Parathyroid adenoma (tissue), 2 donors: Measurements from ENCODE around the gene LRRC39.
A peak's percentile ranks its signal among the peaks of the same experiment; 100 is the strongest.

Experiments
- H2AFZ ChIP-seq: fragments of 300-600 bp; sonication (generic); one replicate; pipeline ENCODE4 v1.7.0; 2017; ENCODE audit warnings: antibody characterized with exemption, mild to moderate bottlenecking
- H3K27ac ChIP-seq: fragments of 300-600 bp; sonication (generic); one replicate; pipeline ENCODE4 v1.7.0; 2017
- H3K27me3 ChIP-seq: fragments of 300-600 bp; sonication (generic); one replicate; pipeline ENCODE4 v1.7.0; 2017; ENCODE audit warnings: low read length; ENCODE audit not compliant: control insufficient read depth, insufficient read depth
- H3K36me3 ChIP-seq: fragments of 300-600 bp; sonication (generic); one replicate; pipeline ENCODE4 v1.7.0; 2017; ENCODE audit warnings: low read length; ENCODE audit not compliant: control insufficient read depth, insufficient read depth
- H3K4me1 ChIP-seq: fragments of 300-600 bp; sonication (generic); one replicate; pipeline ENCODE4 v1.7.0; 2017; ENCODE audit warnings: control low read depth
- H3K4me2 ChIP-seq: fragments of 300-600 bp; sonication (generic); one replicate; pipeline ENCODE4 v1.7.0; 2017; ENCODE audit warnings: low read length
- H3K4me3 ChIP-seq: fragments of 300-600 bp; sonication (generic); one replicate; pipeline ENCODE4 v1.7.0; 2017; ENCODE audit warnings: low read depth, low read length
- H3K79me2 ChIP-seq: fragments of 300-600 bp; sonication (generic); one replicate; pipeline ENCODE4 v1.7.0; 2017; ENCODE audit warnings: control low read depth
- H3K9ac ChIP-seq: fragments of 300-600 bp; sonication (generic); one replicate; pipeline ENCODE4 v1.7.0; 2017; ENCODE audit warnings: mild to moderate bottlenecking
- H3K9me3 ChIP-seq: fragments of 300-600 bp; sonication (generic); one replicate; pipeline ENCODE4 v1.7.0; 2017; ENCODE audit warnings: low read length; ENCODE audit not compliant: control insufficient read depth
- CTCF ChIP-seq: fragments of 300-600 bp; sonication (generic); IDR thresholded peaks from one replicate; pipeline ENCODE4 v1.7.0; 2017; ENCODE audit warnings: antibody characterized with exemption, mild to moderate bottlenecking
- donor health status: primary hyperparathyroidism.

The LRRC39 gene

GRCh38 chr1:100142343-100142742 is 35.7 kb downstream of the LRRC39 start:
- TF ChIP-seq CTCF = no peak
- no peaks in the 10 kb centered on the region for H3K79me2 ChIP-seq
- no peak overlapping the region for H3K9ac ChIP-seq
- H3K4me2 ChIP-seq = no peak overlapping the region
- H3K36me3 ChIP-seq = no peaks in the 10 kb centered on the region
- H3K27ac ChIP-seq = no peak overlapping the region
- no peaks in the 10 kb centered on the region for H3K27me3 ChIP-seq
- no peak overlapping the region for H3K4me3 ChIP-seq
- H3K9me3 ChIP-seq = no peaks in the 10 kb centered on the region
- no peak overlapping the region for H2AFZ ChIP-seq
- no peaks in the 10 kb centered on the region for H3K4me1 ChIP-seq

- Histone ChIP-seq H2AFZ (no peak overlapping the region), H3K9ac (no peak overlapping the region), H3K36me3 (no peaks in the 10 kb centered on the region), H3K4me1 (no peaks in the 10 kb centered on the region), H3K79me2 (no peaks in the 10 kb centered on the region), H3K4me2 (no peak overlapping the region), H3K27ac (no peak overlapping the region), H3K27me3 (no peaks in the 10 kb centered on the region), H3K4me3 (no peak overlapping the region), H3K9me3 (no peaks in the 10 kb centered on the region)
- TF ChIP-seq CTCF = no peak
Observed at GRCh38 chr1:100141192-100141591, 36.9 kb downstream of the LRRC39 start.

GRCh38 chr1:100137602-100138001 is 40.5 kb downstream of the LRRC39 start:
- Histone ChIP-seq H3K27me3 (no peaks in the 10 kb centered on the region), H3K4me2 (no peak overlapping the region), H3K4me1 (peaks cover 2% of the 10 kb centered on the region), H3K9ac (no peak overlapping the region), H3K9me3 (no peaks in the 10 kb centered on the region), H3K4me3 (no peak overlapping the region), H3K79me2 (no peaks in the 10 kb centered on the region), H2AFZ (no peak overlapping the region), H3K27ac (no peak overlapping the region), H3K36me3 (no peaks in the 10 kb centered on the region)
- no peak for TF ChIP-seq CTCF

- Histone ChIP-seq H3K27ac (no peak overlapping the region), H3K9me3 (no peaks in the 10 kb centered on the region), H3K9ac (no peak overlapping the region), H3K36me3 (no peaks in the 10 kb centered on the region), H3K4me1 (peaks cover 2% of the 10 kb centered on the region), H3K4me2 (no peak overlapping the region), H3K79me2 (no peaks in the 10 kb centered on the region), H3K4me3 (no peak overlapping the region), H2AFZ (no peak overlapping the region), H3K27me3 (no peaks in the 10 kb centered on the region)
- TF ChIP-seq CTCF = no peak
Observed at GRCh38 chr1:100134872-100135271, 43.2 kb downstream of the LRRC39 start.

- H2AFZ ChIP-seq = peak within 1 kb of the TSS; percentile 97
- H3K4me3 ChIP-seq = peak within 1 kb of the TSS; percentile 87
- H3K4me2 ChIP-seq = peak within 1 kb of the TSS; percentile 91
- no peaks in the 10 kb centered on the region for H3K36me3 ChIP-seq
- no peaks in the 10 kb centered on the region for H3K9me3 ChIP-seq
- no peaks in the 10 kb centered on the region for H3K27me3 ChIP-seq
- H3K4me1 ChIP-seq = peaks cover 2% of the 10 kb centered on the region
- no peaks in the 10 kb centered on the region for H3K79me2 ChIP-seq
- no peak for TF ChIP-seq CTCF
- peak within 1 kb of the TSS; percentile 75 for H3K27ac ChIP-seq
- H3K9ac ChIP-seq = no peak within 1 kb of the TSS
Observed at GRCh38 chr1:100132566-100133477, 45.2 kb downstream of the LRRC39 start, which contains the start of the genes SASS6 and TRMT13. Gene SASS6, minus strand, starts transcription at chr1:100132930. Its CDS starts 116 bp downstream, at chr1:100132814. Gene TRMT13, plus strand, starts transcription at chr1:100133163. Its CDS starts 6 bp downstream, at chr1:100133169.
